SK-N-SH treated with all-trans-retinoic acid at 6 μM for 48 hours (cell line): ENCODE data around the gene SOX30.

Experiments used
- ESRRG ChIP-seq: fragments of 250-450 bp; sonication (Bioruptor Pico); IDR thresholded peaks from 2 replicates; pipeline ENCODE4 v1.6.1; 2021; ENCODE audit warnings: mild to moderate bottlenecking
- PPARA ChIP-seq: fragments of 250-450 bp; sonication (Bioruptor Pico); IDR thresholded peaks from 2 replicates; pipeline ENCODE4 v1.5.0; 2020; ENCODE audit warnings: mild to moderate bottlenecking, borderline replicate concordance
- SNAI2 ChIP-seq: fragments of 250-450 bp; sonication (Bioruptor Pico); IDR thresholded peaks from 2 replicates; pipeline ENCODE4 v1.5.0; 2020; ENCODE audit warnings: mild to moderate bottlenecking, moderate library complexity
- TSHZ2 ChIP-seq: fragments of 250-450 bp; sonication (Bioruptor Pico); IDR thresholded peaks from 2 replicates; pipeline ENCODE4 v1.5.0; 2020; ENCODE audit warnings: mild to moderate bottlenecking, moderate library complexity
- ZFP3 ChIP-seq: fragments of 250-450 bp; sonication (Bioruptor Pico); IDR thresholded peaks from 2 replicates; pipeline ENCODE4 v1.5.0; 2020; ENCODE audit warnings: mild to moderate bottlenecking, moderate library complexity
- TF ChIP-seq, protein P1 (sequence below): fragments of 250-450 bp; sonication (Bioruptor Pico); IDR thresholded peaks from 2 replicates; pipeline ENCODE4 v1.8.0; 2020; ENCODE audit warnings: mild to moderate bottlenecking, moderate library complexity, borderline replicate concordance

DNA sequence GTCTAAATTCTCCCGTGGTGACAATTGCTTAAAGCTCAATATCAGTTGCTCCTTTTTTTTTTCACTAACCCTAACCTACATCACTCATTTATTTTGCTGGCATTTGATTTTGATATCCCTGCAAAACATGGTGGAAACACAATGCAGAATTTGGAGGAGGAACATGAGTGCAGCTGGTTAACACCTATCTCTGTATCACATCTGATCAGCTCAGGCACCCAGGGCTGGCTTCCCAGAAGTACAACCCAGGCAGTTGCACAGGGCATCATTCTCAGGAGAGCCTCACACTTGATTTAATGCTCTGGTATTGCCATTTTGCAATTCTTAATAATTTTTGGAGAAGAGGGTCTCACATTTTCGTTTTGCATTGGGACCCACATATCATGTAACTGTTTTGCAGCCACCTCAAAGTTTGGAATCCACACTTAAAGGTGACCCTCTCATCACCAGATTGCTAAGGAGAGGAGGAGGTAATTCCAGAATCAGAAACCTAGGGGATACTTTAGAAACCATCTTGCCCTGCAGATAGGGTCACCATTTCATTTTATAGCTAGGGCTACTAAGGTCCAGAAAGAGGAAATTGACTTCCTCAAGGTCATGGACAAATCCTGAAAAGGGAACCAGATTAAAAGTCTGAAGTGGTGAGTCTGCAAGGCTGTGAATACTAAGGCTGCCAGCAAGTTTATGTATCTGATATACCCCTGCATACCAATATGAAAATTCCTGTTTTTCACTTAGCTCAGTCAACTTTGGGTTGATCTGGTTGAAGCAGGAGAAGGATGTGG, 57.4 kb downstream of the SOX30 start:
- no peak for TF ChIP-seq TSHZ2 (CRISPR knock-in tag)
- no peak for TF ChIP-seq PPARA (CRISPR knock-in tag)
- TF ChIP-seq, protein P1, sequence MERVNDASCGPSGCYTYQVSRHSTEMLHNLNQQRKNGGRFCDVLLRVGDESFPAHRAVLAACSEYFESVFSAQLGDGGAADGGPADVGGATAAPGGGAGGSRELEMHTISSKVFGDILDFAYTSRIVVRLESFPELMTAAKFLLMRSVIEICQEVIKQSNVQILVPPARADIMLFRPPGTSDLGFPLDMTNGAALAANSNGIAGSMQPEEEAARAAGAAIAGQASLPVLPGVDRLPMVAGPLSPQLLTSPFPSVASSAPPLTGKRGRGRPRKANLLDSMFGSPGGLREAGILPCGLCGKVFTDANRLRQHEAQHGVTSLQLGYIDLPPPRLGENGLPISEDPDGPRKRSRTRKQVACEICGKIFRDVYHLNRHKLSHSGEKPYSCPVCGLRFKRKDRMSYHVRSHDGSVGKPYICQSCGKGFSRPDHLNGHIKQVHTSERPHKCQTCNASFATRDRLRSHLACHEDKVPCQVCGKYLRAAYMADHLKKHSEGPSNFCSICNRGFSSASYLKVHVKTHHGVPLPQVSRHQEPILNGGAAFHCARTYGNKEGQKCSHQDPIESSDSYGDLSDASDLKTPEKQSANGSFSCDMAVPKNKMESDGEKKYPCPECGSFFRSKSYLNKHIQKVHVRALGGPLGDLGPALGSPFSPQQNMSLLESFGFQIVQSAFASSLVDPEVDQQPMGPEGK, result no peak
- TF ChIP-seq ESRRG (CRISPR knock-in tag), result no peak
- TF ChIP-seq ZFP3, result no peak
- no peak for TF ChIP-seq SNAI2 (CRISPR knock-in tag)
